Keratinocyte (primary cell): ENCODE results near the gene NSUN2.

Experiments
- CTCF ChIP-seq, 3 experiments: IDR thresholded peaks in 1 of 3; conservative IDR thresholded peaks in 1 of 3; optimal IDR thresholded peaks in 1 of 3; 2 replicates in 2 of 3; 3 replicates in 1 of 3; pipeline versions ENCODE3 to v1.5.1; 2011; ENCODE audit warnings: low read length in 3 of 3, mild to moderate bottlenecking in 3 of 3, moderate library complexity in 2 of 3, control low read depth in 1 of 3, inconsistent platforms in 1 of 3; ENCODE audit not compliant: insufficient read depth in 2 of 3; ENCODE audit errors: extremely low read depth in 1 of 3
- EZH2 ChIP-seq: IDR thresholded peaks from one replicate; pipeline ENCODE4 v1.6.1; 2012; ENCODE audit warnings: inconsistent platforms, mild to moderate bottlenecking, low read length, moderate library complexity

- no peak for TF ChIP-seq EZH2
- TF ChIP-seq CTCF (optimal IDR thresholded peaks at IDR 0.05 in 1 of 3, IDR thresholded peaks at IDR 0.05 in 1 of 3, conservative IDR thresholded peaks at IDR 0.05 in 1 of 3; ENCODE audit: extremely low read depth in 1 of 3, insufficient read depth in 2 of 3, low read length in 3 of 3) = no peak
Observed at GRCh38 chr5:6673963-6674362, 41.1 kb upstream of the NSUN2 start.
